Neural progenitor cell (in vitro differentiated cells): ENCODE results near the gene RAB8B.

Source experiments
- EZH2 ChIP-seq: fragments of 200-600 bp; sonication (generic); IDR thresholded peaks from 2 replicates; pipeline ENCODE4 v1.6.1; 2017; ENCODE audit warnings: antibody characterized with exemption, mild to moderate bottlenecking, moderate library complexity
- TF ChIP-seq, protein P1 (sequence below): fragments of 200-600 bp; sonication (generic); IDR thresholded peaks from 2 replicates; pipeline ENCODE4 v1.5.1; 2017; ENCODE audit warnings: antibody characterized with exemption, mild to moderate bottlenecking

- TF ChIP-seq, protein P1, sequence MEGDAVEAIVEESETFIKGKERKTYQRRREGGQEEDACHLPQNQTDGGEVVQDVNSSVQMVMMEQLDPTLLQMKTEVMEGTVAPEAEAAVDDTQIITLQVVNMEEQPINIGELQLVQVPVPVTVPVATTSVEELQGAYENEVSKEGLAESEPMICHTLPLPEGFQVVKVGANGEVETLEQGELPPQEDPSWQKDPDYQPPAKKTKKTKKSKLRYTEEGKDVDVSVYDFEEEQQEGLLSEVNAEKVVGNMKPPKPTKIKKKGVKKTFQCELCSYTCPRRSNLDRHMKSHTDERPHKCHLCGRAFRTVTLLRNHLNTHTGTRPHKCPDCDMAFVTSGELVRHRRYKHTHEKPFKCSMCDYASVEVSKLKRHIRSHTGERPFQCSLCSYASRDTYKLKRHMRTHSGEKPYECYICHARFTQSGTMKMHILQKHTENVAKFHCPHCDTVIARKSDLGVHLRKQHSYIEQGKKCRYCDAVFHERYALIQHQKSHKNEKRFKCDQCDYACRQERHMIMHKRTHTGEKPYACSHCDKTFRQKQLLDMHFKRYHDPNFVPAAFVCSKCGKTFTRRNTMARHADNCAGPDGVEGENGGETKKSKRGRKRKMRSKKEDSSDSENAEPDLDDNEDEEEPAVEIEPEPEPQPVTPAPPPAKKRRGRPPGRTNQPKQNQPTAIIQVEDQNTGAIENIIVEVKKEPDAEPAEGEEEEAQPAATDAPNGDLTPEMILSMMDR = no peak
- no peak for TF ChIP-seq EZH2
These were observed 71.4 kb downstream of the RAB8B start for GRCh38 chr15:63260791-63261190.
